ENCODE measurements around the gene CD151.
A peak's percentile ranks its signal among the peaks of the same experiment; 100 is the strongest.

The CD151 gene

DNA sequence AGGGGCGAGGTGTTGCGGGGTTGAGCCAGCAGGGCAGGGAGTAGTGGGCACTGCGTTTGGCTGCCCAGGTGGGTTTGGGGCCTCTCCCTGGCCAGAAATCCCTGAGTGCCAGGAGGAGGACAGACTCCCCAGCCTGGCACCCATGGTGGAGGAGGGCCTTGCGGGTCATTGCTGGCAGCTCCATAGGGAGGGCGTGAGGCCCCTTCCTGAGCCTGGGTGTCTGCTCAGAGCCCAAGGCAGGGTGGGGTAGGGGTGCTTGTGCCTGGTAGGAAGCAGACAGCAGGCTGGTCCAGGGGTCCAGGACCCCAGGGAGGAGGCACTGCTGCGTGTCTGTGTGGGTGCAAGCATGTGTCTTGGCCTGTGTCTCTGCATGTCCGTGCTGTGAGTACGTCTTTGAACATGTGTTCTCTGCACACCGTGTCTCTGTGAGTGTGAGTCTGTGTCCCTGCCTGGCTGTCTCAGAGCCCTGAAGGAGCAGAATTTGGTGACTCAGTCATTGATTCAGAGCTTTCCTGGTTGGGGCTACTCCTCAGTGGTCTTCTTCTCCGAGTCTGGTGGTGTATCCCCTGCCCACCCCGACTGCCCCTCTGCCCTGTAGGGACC lies 13.8 kb downstream of the CD151 start:
- H3K4me3 ChIP-seq (ENCODE audit: low read depth, low read length) = no peak overlapping the region; the same call in 1 of the 2 replicates
- TF ChIP-seq CTCF (IDR thresholded peaks at IDR 0.05; ENCODE audit: low read depth, low read length) = no peak

DNA sequence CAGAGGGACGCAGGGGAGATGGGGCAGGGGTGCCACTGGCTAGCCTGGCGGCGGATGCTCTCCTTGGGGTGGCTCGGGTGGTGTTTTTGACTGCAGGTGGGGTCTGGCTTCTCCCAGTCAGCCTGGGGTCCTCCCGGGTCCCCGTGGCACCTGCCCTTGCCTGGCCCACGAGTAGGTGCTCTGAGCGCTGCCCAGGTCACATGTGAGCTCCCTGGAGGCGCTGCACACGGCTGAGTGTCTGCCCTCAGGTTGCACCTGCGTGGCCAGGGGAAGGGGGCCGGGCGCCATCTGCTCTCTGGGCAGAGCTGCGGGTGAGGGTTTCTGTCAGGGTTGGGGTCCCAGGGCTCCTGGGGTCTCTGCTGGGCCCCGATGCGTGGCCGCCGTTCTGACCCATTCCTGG lies 15.1 kb downstream of the CD151 start:
- H3K4me3 ChIP-seq (ENCODE audit: low read depth, low read length) = no peak overlapping the region
- TF ChIP-seq CTCF (IDR thresholded peaks at IDR 0.05; ENCODE audit: low read depth, low read length) = no peak

DNA sequence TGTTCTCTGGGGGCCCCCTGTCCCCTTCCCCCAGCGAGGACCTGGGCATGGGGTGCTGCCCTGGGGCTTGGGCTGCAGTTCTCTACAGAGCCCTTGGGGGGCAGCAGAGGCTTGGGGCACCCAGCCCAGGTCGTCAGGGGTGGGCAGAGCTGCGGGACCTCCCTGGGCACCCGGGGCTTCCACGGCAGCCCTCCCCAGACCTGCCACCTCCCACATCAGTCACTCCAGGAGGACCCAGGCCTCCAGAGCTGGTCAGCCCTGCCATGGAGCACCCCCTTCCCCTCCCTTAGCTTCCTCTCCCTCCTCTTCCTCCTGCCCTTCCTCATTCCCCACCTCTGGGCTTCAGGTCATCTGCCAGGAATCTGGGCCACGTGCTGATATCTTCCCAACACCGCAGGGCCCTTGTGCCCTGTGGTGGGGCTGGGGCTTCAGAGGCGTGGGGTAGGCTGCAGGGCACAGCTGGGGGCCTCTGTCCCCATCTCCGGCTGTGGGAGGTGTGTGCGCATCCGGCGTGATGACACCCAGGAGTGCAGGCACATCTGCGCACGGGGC lies 15.7 kb downstream of the CD151 start:
- peak; percentile 92 for TF ChIP-seq CTCF (IDR thresholded peaks at IDR 0.05; ENCODE audit: low read depth, low read length)
- H3K4me3 ChIP-seq (ENCODE audit: low read depth, low read length) = no peak overlapping the region

DNA sequence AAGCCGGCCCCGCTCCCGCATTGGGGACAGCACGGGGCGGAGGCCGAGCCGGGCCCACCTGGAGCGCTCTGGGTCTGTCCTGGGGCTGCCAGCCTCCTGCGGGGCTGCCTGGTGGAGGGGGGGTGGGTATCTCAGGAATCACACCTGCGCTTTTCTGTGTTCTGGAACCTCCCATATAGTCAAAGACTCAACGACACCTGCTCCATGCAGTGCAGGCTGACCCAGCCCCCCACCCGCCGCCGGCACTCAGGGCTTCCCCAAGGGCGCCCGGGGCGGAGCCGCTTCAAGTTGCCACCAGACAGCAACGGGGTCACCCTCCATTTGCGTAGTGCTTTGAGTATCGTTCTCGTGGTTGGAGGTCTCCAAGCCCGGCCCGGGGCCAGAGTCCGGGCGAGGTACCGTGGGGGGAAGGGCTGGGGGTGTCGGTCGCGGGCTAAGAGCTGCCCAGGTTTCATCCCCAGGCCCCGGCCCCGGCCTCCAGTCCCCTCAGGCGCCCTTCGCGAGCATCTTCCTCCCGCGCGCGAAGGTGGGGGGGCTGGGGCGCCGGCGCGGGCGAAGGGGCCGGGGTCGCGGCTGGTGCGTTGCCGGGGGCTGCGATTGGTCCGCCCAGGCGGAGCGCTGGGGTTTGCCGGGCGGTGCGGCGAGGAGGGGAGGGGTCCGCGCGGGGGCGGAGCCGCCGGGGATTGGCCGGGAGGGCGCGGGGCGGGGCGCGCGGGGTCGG lies 16.5 kb downstream of the CD151 start:
- H3K4me3 ChIP-seq (ENCODE audit: low read depth, low read length) = peak overlapping the region; percentile 40
- TF ChIP-seq CTCF (IDR thresholded peaks at IDR 0.05; ENCODE audit: low read depth, low read length) = no peak

GRCh38 chr11:849951-850774 lies 17.4 kb downstream of the CD151 start:
- TF ChIP-seq CTCF (IDR thresholded peaks at IDR 0.05; ENCODE audit: low read depth, low read length) = no peak
- H3K4me3 ChIP-seq (ENCODE audit: low read depth, low read length) = peak overlapping the region; percentile 9; the same call in 1 of the 2 replicates

- no peak overlapping the region for H3K4me3 ChIP-seq (ENCODE audit: low read depth, low read length)
- no peak for TF ChIP-seq CTCF (IDR thresholded peaks at IDR 0.05; ENCODE audit: low read depth, low read length)
Measured at GRCh38 chr11:850775-851763, 18.3 kb downstream of the CD151 start.

Data from WI38 (cell line).